Hepatocyte (in vitro differentiated cells): ENCODE results near the gene BLID.

Source experiments
- EZH2 ChIP-seq: fragments of 200-600 bp; sonication (generic); IDR thresholded peaks from 2 replicates; pipeline ENCODE4 v1.6.1; 2016; ENCODE audit warnings: antibody characterized with exemption, mild to moderate bottlenecking, borderline replicate concordance
- TF ChIP-seq, protein P1 (sequence below): fragments of 200-600 bp; sonication (generic); IDR thresholded peaks from 2 replicates; pipeline ENCODE4 v1.5.1; 2016; ENCODE audit warnings: antibody characterized with exemption, mild to moderate bottlenecking; ENCODE audit not compliant: poor library complexity

DNA sequence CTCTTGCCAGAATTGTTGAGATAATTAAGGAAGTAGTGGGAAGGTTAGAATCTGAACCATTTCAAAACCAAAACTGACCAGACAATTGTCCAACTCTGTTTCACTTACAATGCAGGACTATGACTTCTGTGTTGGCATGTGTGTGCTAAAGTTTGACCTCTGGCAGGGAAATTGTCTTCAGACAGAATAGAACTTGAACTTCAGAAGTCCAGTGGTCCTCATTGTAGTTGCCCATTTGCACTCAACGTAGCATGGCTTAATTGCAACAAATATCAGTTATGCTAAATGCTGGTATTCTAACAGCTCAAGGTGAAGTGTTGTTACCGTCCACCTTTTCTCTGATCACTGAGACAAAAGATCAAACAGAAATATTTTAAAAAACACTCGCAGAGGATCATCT lies 47.2 kb downstream of the BLID start:
- TF ChIP-seq, protein P1, sequence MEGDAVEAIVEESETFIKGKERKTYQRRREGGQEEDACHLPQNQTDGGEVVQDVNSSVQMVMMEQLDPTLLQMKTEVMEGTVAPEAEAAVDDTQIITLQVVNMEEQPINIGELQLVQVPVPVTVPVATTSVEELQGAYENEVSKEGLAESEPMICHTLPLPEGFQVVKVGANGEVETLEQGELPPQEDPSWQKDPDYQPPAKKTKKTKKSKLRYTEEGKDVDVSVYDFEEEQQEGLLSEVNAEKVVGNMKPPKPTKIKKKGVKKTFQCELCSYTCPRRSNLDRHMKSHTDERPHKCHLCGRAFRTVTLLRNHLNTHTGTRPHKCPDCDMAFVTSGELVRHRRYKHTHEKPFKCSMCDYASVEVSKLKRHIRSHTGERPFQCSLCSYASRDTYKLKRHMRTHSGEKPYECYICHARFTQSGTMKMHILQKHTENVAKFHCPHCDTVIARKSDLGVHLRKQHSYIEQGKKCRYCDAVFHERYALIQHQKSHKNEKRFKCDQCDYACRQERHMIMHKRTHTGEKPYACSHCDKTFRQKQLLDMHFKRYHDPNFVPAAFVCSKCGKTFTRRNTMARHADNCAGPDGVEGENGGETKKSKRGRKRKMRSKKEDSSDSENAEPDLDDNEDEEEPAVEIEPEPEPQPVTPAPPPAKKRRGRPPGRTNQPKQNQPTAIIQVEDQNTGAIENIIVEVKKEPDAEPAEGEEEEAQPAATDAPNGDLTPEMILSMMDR, result no peak
- no peak for TF ChIP-seq EZH2
